HG03571 (cell line): Measurements from ENCODE around the gene OR4D2.
"Not testable (repeated sequence)": the region's sequence is repeated elsewhere in the genome, so short reads cannot be mapped to it uniquely, and the experiment has no call there.

Experiments
- ATAC-seq: cut with Tn5 transposase; IDR thresholded peaks from one replicate; pipeline ENCODE4 v1.9.1; 2021; ENCODE audit not compliant: unreplicated experiment

The OR4D2 gene

DNA sequence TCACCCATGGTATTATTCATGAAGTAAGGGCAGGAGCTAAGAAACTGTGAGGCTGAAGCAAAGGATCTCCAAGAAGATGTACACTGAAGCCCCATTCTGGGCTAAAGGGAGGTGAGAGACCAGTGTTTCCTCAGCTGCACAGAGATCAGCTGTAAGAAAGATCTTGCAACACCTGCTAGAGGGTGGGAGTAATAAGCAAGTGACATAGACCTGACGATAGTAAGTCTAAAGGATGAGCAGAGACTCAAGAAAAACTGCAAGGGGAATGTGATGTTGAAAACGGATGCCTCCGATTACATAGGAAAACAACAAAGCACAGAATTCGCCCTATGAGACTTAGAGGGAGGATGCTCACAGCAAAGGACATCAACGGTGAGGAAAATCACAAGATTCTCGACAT is at the start of gene OR4D2:
Gene OR4D2, plus strand, starts transcription at position 301 of the 400 bp plus-strand sequence. CDS start 2,674 bp downstream, outside the sequence.
- no peak for ATAC-seq

DNA sequence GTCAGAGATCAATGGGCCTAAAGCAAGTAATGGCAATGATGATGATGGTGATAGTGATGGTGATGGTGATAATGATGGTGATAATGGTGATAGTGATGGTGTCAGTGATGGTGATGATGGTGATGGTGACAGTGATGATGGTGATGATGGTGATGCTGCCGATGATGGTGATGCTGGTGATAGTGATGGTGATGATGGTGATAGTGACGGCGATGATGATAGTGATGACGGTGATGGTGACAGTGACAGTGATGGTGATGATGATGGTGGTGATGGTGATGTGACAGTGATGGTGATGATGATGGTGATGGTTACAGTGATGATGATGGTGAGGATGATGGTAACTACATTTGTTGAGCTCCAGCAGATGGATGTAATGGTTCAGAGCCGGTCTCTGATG is 49.4 kb upstream of the OR4D2 start:
- no peak for ATAC-seq

DNA sequence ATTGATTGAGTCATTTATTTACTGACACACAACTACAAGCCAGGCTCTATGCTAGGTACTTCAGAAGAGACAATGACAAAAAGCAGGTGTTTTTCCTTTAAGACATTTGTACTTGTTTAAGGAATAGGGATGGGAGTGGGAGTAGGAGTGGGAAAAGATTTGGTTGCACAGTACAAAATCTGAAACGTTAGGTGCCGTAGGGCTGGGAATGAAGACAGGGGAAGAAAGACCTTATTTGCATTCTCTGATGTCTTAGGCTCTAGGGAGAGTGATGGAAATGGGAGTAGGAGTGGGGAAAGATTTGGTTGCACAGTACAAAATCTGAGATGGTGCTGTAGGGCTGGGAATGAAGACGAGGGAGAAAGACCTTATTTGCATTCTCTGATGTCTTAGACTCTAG is 47.3 kb upstream of the OR4D2 start:
- ATAC-seq = no peak

DNA sequence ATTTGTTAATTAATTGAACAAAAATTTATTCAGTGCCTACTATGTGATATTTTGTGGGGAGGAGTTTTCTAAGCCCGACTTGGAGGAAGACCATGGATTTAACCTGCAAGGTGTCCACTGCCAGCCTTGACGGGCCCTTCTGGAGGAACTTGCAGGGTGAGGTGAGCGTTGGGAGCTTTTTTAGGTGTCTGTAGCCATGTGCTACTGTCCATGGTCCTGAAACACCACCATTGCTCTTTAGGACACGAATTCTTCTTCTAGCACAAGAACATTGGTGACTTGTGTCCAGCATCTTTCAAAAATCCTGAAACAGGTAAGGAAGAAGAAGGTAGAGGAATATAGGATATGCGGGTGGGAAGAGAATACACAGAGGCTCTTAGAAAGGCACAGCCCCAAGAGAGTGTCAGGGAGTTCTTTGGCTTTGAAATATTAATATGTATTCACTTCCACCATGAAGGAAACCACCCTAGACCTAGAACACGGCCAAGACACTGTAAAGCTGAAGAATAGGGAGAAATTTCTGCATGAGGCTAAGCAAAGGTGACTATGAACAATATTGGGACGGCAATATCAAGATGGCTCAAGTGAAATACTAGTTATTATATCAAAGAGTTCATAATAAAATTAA is 46.5 kb upstream of the OR4D2 start:
- no peak for ATAC-seq

DNA sequence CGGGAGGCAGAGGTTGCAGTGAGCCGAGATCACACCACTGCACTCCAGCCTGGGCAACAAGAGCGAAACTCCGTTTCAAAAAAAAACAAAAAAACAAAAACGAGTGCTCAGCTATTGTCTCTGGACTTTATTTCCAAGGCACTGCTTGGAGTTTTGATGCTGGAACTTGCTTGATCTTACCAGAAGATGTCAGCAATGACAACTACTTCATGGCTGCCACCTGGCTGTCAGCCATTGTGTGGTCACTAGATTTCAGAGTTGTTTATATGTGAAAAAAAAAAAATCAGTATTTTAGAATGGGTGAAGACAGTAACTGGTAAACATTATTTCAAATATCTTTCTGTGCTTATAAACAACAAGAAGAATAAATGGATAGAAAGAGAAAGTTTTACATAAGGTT is 44.9 kb upstream of the OR4D2 start:
- ATAC-seq = no peak

DNA sequence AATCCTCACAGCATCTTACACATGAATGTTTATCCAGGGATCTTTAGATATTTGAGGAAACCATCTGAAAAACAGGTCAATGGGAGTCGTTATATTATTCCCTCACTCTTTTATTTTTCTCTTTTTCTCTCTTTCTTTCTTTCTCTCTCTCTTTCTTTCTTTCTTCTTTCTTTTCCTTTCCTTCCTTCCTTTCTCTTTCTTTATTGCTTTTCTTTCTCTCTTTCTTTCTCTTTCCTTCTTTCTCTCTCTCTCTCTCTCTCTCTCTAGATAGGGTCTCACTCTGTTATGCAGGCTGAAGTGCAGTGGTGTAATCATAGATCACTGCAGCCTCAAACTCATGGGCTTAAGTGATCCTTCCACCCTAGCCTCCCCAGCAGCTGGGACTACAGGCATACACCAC is 38.9 kb upstream of the OR4D2 start:
- no peak for ATAC-seq

DNA sequence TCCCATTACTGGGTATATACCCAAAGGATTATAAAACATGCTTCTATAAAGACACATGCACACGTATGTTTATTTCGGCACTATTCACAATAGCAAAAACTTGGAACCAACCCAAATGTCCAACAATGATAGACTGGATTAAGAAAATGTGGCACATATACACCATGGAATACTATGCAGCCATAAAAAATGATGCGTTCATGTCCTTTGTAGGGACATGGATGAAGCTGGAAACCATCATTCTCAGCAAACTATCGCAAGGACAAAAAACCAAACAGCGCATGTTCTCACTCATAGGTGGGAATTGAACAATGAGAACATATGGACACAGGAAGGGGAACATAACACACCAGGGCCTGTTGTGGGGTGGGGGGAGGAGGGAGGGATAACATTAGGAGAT is 34.1 kb upstream of the OR4D2 start:
- ATAC-seq = not testable (repeated sequence)

DNA sequence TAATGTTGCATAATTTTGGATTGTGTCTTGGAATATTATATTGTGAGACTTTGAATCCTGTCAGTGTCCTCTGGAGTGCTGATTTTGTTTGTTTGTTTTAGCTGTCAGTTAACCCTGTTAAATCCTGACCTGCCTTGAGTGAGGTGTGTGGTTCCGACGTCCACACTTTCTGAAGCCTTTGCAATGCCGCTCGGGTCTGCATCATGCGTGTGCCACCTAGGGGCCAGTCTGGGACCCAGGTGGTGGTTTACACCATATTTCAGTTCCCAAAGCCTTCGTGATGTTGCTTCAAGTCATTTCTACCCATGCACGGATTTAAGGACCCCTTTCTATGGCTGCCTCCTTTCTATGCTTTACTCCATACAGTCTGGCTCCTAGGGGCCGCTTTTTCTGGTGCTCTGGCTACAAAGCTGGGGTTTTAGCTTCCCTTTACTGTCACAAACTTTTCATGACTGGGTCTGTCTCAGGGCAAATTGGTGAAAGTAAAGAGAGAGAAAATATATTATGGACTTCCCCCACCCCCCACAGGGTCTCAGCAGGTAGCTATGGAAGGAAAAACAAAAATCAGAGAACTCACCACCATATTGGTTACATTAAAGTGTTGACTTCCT is 30.0 kb upstream of the OR4D2 start:
- ATAC-seq = no peak

DNA sequence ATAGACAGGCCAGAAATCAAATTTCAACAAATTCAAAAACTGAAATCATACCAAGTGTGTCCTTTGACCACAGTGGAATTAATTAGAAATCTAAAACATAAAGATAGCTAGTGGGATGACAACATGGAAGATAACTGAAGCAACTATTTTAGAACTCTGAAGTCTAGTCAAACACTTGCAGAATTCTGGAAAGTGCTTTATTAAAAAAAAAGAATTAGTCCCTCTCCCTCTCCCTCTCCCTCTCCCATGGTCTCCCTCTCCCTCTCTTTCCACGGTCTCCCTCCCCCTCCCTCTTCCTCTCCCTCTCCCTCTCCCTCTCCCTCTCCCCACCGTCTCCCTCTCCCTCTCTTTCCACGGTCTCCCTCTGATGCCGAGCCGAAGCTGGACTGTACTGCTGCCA is 25.3 kb upstream of the OR4D2 start:
- ATAC-seq = no peak

DNA sequence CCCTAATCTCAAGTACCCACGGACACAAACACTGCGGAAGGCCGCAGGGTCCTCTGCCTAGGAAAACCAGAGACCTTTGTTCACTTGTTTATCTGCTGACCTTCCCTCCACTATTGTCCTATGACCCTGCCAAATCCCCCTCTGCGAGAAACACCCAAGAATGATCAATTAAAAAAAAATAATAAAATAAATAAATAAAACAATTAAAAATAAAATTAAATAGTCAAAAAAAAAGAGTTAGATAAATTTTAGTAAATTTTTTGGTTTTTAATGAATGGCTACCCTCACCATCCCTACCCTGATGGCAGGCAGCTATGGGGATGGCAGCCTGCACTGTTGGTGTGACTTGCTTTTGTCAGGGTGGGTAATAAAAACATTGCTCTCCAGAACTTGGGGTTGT is 23.4 kb upstream of the OR4D2 start:
- not testable (repeated sequence) for ATAC-seq

DNA sequence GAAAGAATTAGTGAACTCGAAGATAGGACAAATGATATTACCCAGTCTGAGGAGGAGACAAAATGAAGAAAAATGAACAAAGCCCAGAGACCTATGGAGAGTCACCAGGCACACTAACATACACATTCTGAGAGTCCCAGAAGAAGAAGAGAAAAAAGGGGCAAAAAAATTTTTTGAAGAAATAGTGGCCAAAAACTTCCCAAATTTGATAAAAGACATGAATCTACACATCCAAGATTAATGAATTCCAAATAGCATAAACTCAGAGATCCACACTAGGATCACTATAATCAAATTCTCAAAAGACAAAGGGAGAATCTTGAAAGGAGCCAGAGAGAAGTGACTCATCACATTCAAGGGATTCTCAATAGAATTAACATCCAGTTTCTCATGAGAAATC is 22.0 kb upstream of the OR4D2 start:
- ATAC-seq = no peak

DNA sequence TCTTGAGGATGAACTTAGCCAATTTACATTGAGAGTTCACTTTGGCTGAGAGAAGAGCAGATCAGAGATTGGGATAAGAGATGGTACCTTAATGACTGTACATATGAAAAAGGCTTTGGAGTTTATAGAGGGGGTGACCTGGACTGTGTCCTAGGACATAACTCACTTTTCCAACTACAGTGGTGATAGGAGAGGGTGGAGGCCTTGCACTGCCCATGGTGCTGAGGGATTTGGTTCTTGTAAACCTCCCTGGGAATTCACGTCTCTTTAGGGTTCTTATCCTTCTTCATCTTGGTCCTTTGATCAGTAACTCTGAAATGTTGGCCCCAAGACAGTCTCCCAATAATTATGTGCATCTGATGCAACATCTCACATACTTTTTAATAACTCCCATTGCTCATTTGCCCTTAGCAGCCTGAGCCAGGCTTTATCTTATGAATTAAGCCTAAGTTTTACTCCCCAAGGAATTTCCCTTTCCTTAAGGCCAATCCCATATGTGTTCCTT is 18.8 kb upstream of the OR4D2 start, which contains the start of gene OR4D1:
Gene OR4D1, plus strand, starts transcription at position 455 of the 505 bp plus-strand sequence. CDS start 6,770 bp downstream, outside the sequence.
- ATAC-seq = no peak

DNA sequence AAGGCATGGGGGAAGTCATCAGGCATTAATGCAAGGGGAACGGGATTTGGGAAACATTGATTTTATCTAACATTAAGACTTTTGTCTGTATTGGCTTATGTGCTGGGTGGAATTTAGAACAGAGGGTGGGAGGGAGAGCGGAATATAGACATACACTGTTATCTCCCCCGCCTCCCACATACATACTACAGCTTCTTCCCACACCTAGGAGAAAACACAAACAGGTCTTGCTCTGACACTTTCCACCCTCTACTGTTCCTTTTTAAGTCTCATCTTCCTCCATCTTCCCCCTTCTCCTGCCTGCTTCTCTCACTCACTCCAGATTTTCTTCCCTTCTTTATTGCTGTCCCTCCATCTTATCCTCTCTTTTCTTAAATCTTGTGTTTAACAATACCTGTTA is 18.2 kb upstream of the OR4D2 start:
- ATAC-seq = no peak

DNA sequence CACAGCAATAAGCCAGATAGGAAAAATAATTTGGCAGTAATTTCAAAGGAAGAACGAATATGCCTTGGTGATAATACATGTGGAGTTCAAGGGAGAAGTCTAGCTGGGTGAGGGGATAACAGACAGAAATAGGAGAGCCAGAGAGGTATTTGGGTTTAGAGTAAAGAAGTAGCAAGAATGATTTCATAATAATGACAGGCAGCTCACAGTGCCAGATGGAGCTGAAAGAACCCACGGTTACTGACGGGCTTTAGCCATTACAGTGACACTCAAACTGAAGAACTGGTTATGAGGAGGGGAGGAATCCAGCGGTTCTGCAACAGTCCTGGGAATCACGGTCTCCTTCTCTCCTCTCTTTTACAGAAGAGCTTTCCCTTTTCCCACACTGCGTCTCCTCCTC is 16.4 kb upstream of the OR4D2 start:
- no peak for ATAC-seq

DNA sequence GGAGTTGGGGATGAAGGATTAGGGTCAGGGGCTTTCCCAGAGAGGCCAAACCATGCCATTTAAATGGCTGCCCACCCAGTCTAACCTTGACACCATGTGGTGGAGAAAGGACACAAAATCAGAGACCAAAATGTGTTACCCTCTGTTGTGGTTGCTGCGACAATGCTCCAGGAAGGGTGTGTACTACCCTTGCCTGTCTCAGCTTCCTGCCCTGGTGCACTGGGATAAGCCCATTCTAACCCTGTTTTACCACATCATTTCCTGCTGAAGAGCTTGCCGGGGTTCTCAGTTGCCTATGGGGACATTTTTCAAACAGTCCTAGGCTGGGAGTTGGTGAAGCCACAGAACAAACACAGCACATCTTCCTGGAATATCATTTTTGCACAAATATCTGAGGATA is 13.7 kb upstream of the OR4D2 start:
- ATAC-seq = no peak

DNA sequence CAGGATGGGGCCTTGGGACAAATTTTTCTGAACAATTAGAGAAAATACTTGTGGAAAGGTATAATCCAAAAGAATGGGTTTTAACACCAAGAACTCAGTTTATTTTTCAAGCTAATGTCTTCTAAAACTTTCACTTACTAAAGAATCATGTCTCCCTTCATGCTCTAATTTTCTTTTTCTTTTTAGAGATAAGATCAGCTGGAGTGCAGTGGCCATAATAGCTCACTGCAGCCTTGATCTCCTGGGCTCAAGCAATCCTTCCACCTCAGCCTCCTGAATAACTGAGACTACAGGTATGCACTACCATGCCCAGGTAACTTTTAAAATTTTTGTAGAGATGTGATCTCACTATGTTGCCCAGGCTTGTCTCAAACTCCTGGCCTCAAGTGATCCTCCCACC is 13.1 kb upstream of the OR4D2 start:
- ATAC-seq = no peak

DNA sequence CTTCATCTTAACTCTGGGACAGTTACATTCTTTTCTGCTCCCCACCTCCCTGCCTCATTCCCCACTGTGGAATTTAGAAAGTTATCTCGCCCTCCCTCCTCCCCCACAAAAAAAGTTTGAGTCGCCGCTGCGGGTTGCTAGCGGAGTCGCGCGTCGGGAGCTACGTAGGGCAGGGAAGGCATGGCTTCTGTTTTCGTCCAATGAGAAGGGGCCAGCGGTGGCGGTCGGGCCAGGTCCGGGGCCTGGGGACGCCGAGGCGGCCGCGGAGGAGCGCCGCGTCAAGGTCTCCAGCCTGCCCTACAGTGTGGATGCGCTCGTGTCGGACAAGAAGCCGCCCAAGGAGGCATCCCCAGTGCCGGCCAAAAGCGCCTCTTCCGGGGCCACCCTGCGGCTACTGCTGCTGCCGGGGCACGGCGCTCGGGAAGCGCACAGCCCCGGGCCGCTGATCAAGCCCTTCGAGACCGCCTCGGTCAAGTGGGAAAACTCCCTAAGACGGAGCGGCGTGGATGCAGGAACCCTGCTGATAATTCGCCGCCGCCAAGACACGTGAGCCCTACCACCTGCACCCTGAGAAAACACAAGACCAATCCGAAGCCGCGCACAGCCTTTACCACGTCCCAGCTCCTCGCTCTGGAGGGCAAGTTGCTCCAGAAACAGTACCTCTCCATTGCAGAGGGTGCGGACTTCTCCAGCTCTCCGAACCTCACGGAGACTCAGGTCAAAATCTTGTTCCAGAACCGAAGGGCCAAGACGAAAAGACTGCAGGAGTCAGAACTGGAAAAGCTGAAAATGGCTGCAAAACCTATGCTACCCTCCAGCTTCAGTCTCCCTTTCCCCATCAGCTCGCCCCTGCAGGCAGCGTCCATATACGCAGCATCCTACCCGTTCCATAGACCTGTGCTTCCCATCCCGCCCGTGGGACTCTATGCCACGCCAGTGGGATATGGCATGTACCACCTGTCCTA is 9.7 kb upstream of the OR4D2 start:
- ATAC-seq = no peak

DNA sequence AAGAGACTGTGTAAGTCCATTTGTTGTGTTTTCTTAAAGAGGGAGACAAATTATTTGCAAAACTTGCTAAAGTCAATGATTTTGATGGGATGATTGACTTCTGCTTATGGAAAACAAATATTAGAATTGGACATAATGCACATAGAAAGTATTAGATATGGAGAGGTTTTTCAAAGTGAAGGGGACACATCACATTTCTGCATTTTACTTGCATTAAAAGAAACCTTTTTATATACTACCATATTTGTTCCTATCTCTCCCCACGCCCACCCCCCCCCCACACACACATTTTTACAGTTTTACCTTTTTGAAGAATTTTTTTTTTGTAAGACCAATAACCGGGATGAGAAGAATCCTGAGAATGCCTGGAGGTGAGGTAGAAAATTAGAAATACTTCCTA is 8.6 kb upstream of the OR4D2 start:
- no peak for ATAC-seq

DNA sequence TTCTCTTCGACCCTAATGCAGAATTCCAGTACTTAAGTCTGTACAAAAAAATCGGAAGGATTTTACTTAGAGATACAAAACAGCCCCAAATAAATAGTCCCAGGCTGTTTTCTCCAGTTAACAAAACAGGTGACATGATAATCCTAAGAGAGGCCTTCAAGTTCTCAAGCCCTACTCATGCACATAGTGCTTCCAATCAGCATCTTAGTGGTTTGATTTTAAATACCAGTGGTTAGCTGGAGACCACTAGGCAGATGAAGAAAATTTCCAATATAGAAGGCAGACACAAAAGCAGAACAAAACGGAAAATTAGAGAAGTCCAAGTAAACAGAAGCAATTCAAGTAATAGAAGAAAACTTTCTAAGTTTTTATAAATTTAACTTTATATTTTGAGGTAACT is 5.2 kb upstream of the OR4D2 start:
- no peak for ATAC-seq

DNA sequence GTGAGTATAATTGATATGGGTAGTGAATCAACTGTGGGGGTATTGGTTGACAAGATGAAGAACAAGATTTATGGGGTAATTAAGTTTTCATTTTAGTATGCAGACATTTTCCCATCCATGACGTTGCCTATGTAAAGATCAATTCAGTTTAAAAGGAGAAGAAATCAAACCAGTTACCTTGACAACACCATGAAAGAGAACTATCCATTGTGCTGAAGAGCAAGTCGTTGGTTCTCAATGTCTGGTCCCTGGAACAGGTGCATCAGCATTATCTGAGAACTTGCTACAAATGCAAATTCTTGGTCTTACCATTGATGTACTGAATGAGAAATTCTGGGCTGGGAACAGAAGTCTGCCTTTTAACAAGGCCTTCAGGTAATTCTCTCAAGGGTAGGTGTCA is 801 bp upstream of the OR4D2 start:
- ATAC-seq = no peak

DNA sequence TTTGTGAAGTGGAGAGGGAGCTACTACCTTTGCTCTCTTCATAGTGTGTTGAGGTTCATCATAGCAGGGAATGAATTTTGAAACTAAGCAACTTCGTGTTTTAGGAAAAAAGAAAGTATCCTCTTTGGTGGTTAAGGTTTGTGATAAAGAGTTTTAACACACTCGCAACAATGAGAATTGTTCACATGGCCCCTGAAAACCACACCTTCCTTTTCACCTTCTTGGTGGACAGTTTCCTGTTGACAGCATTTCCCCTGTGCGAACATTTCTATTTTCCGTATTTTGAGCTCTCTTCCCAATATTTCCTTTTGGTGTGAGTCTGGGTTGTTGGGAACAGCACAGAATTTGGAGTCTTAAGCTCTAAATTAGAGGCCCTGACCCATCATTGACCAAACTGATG is 3.8 kb downstream of the OR4D2 start:
- no peak for ATAC-seq
